HCT116 (cell line): Measurements from ENCODE around the gene CMC1. TPM values are rescaled to one million over a fixed set of nuclear protein-coding genes. Genes with fewer than 3 reads are reported as not detected.

ENCODE experiments used
- ATAC-seq: fragments of 200-7000 bp; cut with Tn5 transposase; 2 replicates; pipeline ENCODE4 v1.9.1; 2020; ENCODE audit warnings: mild to moderate bottlenecking, moderate library complexity
- BruUV-seq: library from RNA; stranded (reverse); fragments of 400-500 nt; replicated peaks from 2 replicates; lab custom pipeline; 2021; lab: Mats Ljungman, UMichigan
- CTCF ChIA-PET: fragments of 300-600 bp; sonication (Branson Sonifier 250); formaldehyde crosslinking; loops from one replicate; lab custom pipeline; 2021; ENCODE audit warnings: antibody characterized with exemption; lab: Charles Lee
- POLR2A ChIA-PET: fragments of 300-600, 350-600 bp; sonication (Branson Sonifier 250); formaldehyde crosslinking; loops from one replicate; lab custom pipeline; 2021; ENCODE audit warnings: antibody characterized with exemption; lab: Charles Lee
- RAD21 ChIA-PET, 2 experiments: fragments of 300-600 bp; sonication (Branson Sonifier 250); formaldehyde crosslinking; loops; one replicate each; lab custom pipeline; 2023; ENCODE audit warnings: low total read pairs in 2 of 2; ENCODE audit not compliant: uncharacterized antibody in 2 of 2, unreplicated experiment in 2 of 2, low non-redundant PET in 1 of 2; lab: Charles Lee
- DNase-seq: peaks from one replicate; pipeline ENCODE4 v3.0.0-alpha.2; 2010; ENCODE audit warnings: low read depth, low spot score
- H2AFZ ChIP-seq: fragments of 200-600 bp; shearing (Covaris generic), sonication (generic); 2 replicates; pipeline ENCODE4 v1.6.1; 2017; ENCODE audit warnings: low read depth, mixed run types, mixed read lengths, antibody characterized with exemption, low read length; ENCODE audit not compliant: poor library complexity, severe bottlenecking
- H3K27ac ChIP-seq: 2 replicates; pipeline ENCODE4 v1.5.1; 2012; ENCODE audit warnings: low read depth, low read length
- H3K27me3 ChIP-seq: fragments of 200-600 bp; sonication (generic); 2 replicates; pipeline ENCODE4 v1.6.1; 2016; ENCODE audit warnings: mixed run types, low read length, mixed read lengths; ENCODE audit not compliant: insufficient read depth
- H3K36me3 ChIP-seq, 2 experiments: fragments of 200-500 bp in 1 of 2; fragments of 200-600 bp in 1 of 2; sonication (Bioruptor generic) in 1 of 2; sonication (generic) in 1 of 2; 2 replicates each; pipeline versions ENCODE4 v1.5.1 to v1.6.1; 2014 to 2016; ENCODE audit warnings: low read length in 2 of 2, inconsistent platforms in 1 of 2, mixed read lengths in 1 of 2, mixed run types in 1 of 2; ENCODE audit not compliant: insufficient read depth in 2 of 2, control insufficient read depth in 1 of 2
- H3K4me1 ChIP-seq, 2 experiments: fragments of 200-600 bp in 1 of 2; sonication (generic) in 1 of 2; 2 replicates each; pipeline versions ENCODE4 v1.5.1 to v1.6.1; 2012 to 2017; ENCODE audit warnings: low read length in 2 of 2, inconsistent platforms in 1 of 2, mild to moderate bottlenecking in 1 of 2, mixed read lengths in 1 of 2, mixed run types in 1 of 2, moderate library complexity in 1 of 2; ENCODE audit not compliant: insufficient read depth in 2 of 2, control insufficient read depth in 1 of 2
- H3K4me2 ChIP-seq: fragments of 200-600 bp; sonication (generic); 2 replicates; pipeline ENCODE4 v1.6.1; 2017; ENCODE audit warnings: mixed run types, low read length, mixed read lengths
- H3K4me3 ChIP-seq, 2 experiments: fragments of 200-600 bp in 1 of 2; sonication (generic) in 1 of 2; replicated peaks in 1 of 2; 2 replicates each; pipeline ENCODE4 v1.5.1; 2011 to 2016; ENCODE audit warnings: low read length in 2 of 2, control low read depth in 1 of 2, low read depth in 1 of 2, mild to moderate bottlenecking in 1 of 2, mixed read lengths in 1 of 2, mixed run types in 1 of 2
- H3K79me2 ChIP-seq: fragments of 200-600 bp; sonication (generic); 2 replicates; pipeline ENCODE4 v1.6.1; 2017; ENCODE audit warnings: mild to moderate bottlenecking, mixed run types, low read length, moderate library complexity, mixed read lengths; ENCODE audit not compliant: insufficient read depth
- H3K9ac ChIP-seq: fragments of 200-600 bp; sonication (generic); 2 replicates; pipeline ENCODE4 v1.6.1; 2016; ENCODE audit warnings: low read length, mixed read lengths
- H3K9me2 ChIP-seq: fragments of 200-600 bp; sonication (generic), shearing (Covaris generic); 2 replicates; pipeline ENCODE4 v1.6.1; 2017; ENCODE audit warnings: mixed run types, mild to moderate bottlenecking, moderate library complexity; ENCODE audit not compliant: insufficient read depth
- H3K9me3 ChIP-seq, 2 experiments: fragments of 200-500 bp in 1 of 2; fragments of 200-600 bp in 1 of 2; sonication (Bioruptor generic) in 1 of 2; sonication (generic) in 1 of 2; 2 replicates each; pipeline ENCODE4 v1.6.1; 2014 to 2017; ENCODE audit warnings: low read length in 2 of 2, mixed read lengths in 2 of 2, inconsistent platforms in 1 of 2, low read depth in 1 of 2, mild to moderate bottlenecking in 1 of 2, mixed run types in 1 of 2, moderate library complexity in 1 of 2; ENCODE audit not compliant: control insufficient read depth in 1 of 2, insufficient read depth in 1 of 2
- H4K20me1 ChIP-seq: fragments of 200-600 bp; sonication (generic), shearing (Covaris generic); 2 replicates; pipeline ENCODE4 v1.6.1; 2017; ENCODE audit warnings: mixed run types, mild to moderate bottlenecking, moderate library complexity; ENCODE audit not compliant: insufficient read depth
- ATF3 ChIP-seq: IDR thresholded peaks from 2 replicates; pipeline ENCODE4 v1.6.1; 2012
- CBX3 ChIP-seq: IDR thresholded peaks from 2 replicates; pipeline ENCODE4 v1.6.1; 2012; ENCODE audit warnings: low read depth
- CEBPB ChIP-seq: IDR thresholded peaks from 2 replicates; pipeline ENCODE4 v1.6.1; 2012; ENCODE audit warnings: low read depth
- EGR1 ChIP-seq: IDR thresholded peaks from 2 replicates; pipeline ENCODE4 v1.6.1; 2012; ENCODE audit warnings: low read depth
- ELF1 ChIP-seq: IDR thresholded peaks from 2 replicates; pipeline ENCODE4 v1.6.1; 2012; ENCODE audit warnings: low read depth, borderline replicate concordance
- EZH2 ChIP-seq: fragments of 200-600 bp; sonication (generic); IDR thresholded peaks from 2 replicates; pipeline ENCODE4 v1.6.1; 2017; ENCODE audit warnings: antibody characterized with exemption, mixed run types
- EZH2phosphoT487 ChIP-seq: fragments of 200-600 bp; IDR thresholded peaks from 2 replicates; pipeline ENCODE4 v1.6.1; 2018; ENCODE audit warnings: antibody characterized with exemption, borderline replicate concordance
- FOSL1 ChIP-seq: IDR thresholded peaks from 2 replicates; pipeline ENCODE4 v1.6.1; 2012; ENCODE audit warnings: low read depth
- JUND ChIP-seq: IDR thresholded peaks from 2 replicates; pipeline ENCODE4 v1.6.1; 2012
- MAX ChIP-seq: IDR thresholded peaks from 2 replicates; pipeline ENCODE4 v1.6.1; 2012
- POLR2A ChIP-seq: IDR thresholded peaks from 2 replicates; pipeline ENCODE4 v1.7.0; 2011; ENCODE audit warnings: borderline replicate concordance; ENCODE audit not compliant: insufficient read depth, insufficient read length; ENCODE audit errors: extremely low read depth
- SRF ChIP-seq: IDR thresholded peaks from 2 replicates; pipeline ENCODE4 v1.6.1; 2012; ENCODE audit warnings: low read depth
- TCF7L2 ChIP-seq: IDR thresholded peaks from 2 replicates; pipeline ENCODE4 v1.7.0; 2011; ENCODE audit warnings: borderline replicate concordance, inconsistent platforms; ENCODE audit not compliant: insufficient read depth, insufficient read length; ENCODE audit errors: extremely low read depth
- ZNF274 ChIP-seq: fragments of 200-500 bp; sonication (Bioruptor generic); IDR thresholded peaks from 2 replicates; pipeline ENCODE4 v1.6.1; 2014; ENCODE audit warnings: mild to moderate bottlenecking, low read depth, low read length, inconsistent platforms
- intact Hi-C: fragments of 100-400 bp; cut with micrococcal nuclease; formaldehyde crosslinking; loops from 2 replicates; pipeline ENCODE4 v1.10.0; 2022
- total RNA-seq: library from RNA; stranded (reverse); gene quantifications from one replicate; pipeline ENCODE4 v1.2.1, GENCODE V29; 2021; ENCODE audit not compliant: unreplicated experiment

Gene CMC1
- total RNA-seq, 1 experiment from 2014 or later, result 29.0 TPM

GRCh38 chr3:28253040-28253715 lies 11.8 kb downstream of the CMC1 start:
- no peaks in the 10 kb centered on the region for H4K20me1 ChIP-seq
- peaks cover 68% of the 10 kb centered on the region for H3K79me2 ChIP-seq
- H3K36me3 ChIP-seq, result no peaks in the 10 kb centered on the region
- POLR2A ChIA-PET, result no interaction called here
- no peak overlapping the region for H3K4me3 ChIP-seq
- H3K9me2 ChIP-seq, result no peaks in the 10 kb centered on the region
- no peak overlapping the region for H3K27ac ChIP-seq
- intact Hi-C loops, result no loop called here
- no peak overlapping the region for H3K9ac ChIP-seq
- no peaks in the 10 kb centered on the region for H3K9me3 ChIP-seq
- ATAC-seq (no peak), DNase-seq (no peak)
- no peaks in the 10 kb centered on the region for H3K4me1 ChIP-seq
- CTCF ChIA-PET, result no interaction called here
- RAD21 ChIA-PET, result no interaction called here
- no peak overlapping the region for H3K4me2 ChIP-seq
- H2AFZ ChIP-seq, result no peak overlapping the region
- no TSS peak for BruUV-seq
- no peak for TF ChIP-seq ATF3
- TF ChIP-seq SRF, result no peak
- no peak for TF ChIP-seq ZNF274
- TF ChIP-seq POLR2A, result no peak
- no peak for TF ChIP-seq JUND
- no peak for TF ChIP-seq CEBPB
- no peak for TF ChIP-seq EZH2phosphoT487
- no peak for TF ChIP-seq TCF7L2
- no peak for TF ChIP-seq ELF1
- TF ChIP-seq EZH2, result no peak
- TF ChIP-seq CBX3, result no peak
- no peak for TF ChIP-seq MAX
- no peak for TF ChIP-seq EGR1
- no peak for TF ChIP-seq FOSL1
- H3K27me3 ChIP-seq, result no peaks in the 10 kb centered on the region
